Measurements from ENCODE around the gene UTF1.

Gene UTF1

GRCh38 chr10:133204226-133205015 is 25.6 kb upstream of the UTF1 start:
- TF ChIP-seq CTCF (conservative IDR thresholded peaks at IDR 0.05; ENCODE audit: control insufficient read depth, insufficient read depth, low read depth, low read length): no peak
- no peak for DNase-seq (ENCODE audit: low read depth)
- H3K4me3 ChIP-seq (ENCODE audit: control insufficient read depth, low read depth, low read length): no peak overlapping the region

GRCh38 chr10:133205146-133205545 is 24.9 kb upstream of the UTF1 start:
- H3K4me3 ChIP-seq (ENCODE audit: control insufficient read depth, low read depth, low read length): no peak overlapping the region
- no peak for DNase-seq (ENCODE audit: low read depth)
- no peak for TF ChIP-seq CTCF (conservative IDR thresholded peaks at IDR 0.05; ENCODE audit: control insufficient read depth, insufficient read depth, low read depth, low read length)

GRCh38 chr10:133206356-133207040 is 23.5 kb upstream of the UTF1 start:
- no peak for TF ChIP-seq CTCF (conservative IDR thresholded peaks at IDR 0.05; ENCODE audit: control insufficient read depth, insufficient read depth, low read depth, low read length)
- DNase-seq (ENCODE audit: low read depth): no peak
- H3K4me3 ChIP-seq (ENCODE audit: control insufficient read depth, low read depth, low read length): no peak overlapping the region

GRCh38 chr10:133207041-133207600 is 22.9 kb upstream of the UTF1 start:
- H3K4me3 ChIP-seq (ENCODE audit: control insufficient read depth, low read depth, low read length): no peak overlapping the region
- no peak for DNase-seq (ENCODE audit: low read depth)
- TF ChIP-seq CTCF (conservative IDR thresholded peaks at IDR 0.05; ENCODE audit: control insufficient read depth, insufficient read depth, low read depth, low read length): no peak

- TF ChIP-seq CTCF (conservative IDR thresholded peaks at IDR 0.05; ENCODE audit: control insufficient read depth, insufficient read depth, low read depth, low read length): no peak
- no peak overlapping the region for H3K4me3 ChIP-seq (ENCODE audit: control insufficient read depth, low read depth, low read length)
- DNase-seq (ENCODE audit: low read depth): no peak
Observed at GRCh38 chr10:133207627-133208026, 22.4 kb upstream of the UTF1 start.

GRCh38 chr10:133208466-133208865 is 21.6 kb upstream of the UTF1 start:
- no peak for DNase-seq (ENCODE audit: low read depth)
- no peak overlapping the region for H3K4me3 ChIP-seq (ENCODE audit: control insufficient read depth, low read depth, low read length)
- no peak for TF ChIP-seq CTCF (conservative IDR thresholded peaks at IDR 0.05; ENCODE audit: control insufficient read depth, insufficient read depth, low read depth, low read length)

Measured in fibroblast of mammary gland (primary cell).